ENCODE data around the gene ATP5PD.

ATP5PD gene

DNA sequence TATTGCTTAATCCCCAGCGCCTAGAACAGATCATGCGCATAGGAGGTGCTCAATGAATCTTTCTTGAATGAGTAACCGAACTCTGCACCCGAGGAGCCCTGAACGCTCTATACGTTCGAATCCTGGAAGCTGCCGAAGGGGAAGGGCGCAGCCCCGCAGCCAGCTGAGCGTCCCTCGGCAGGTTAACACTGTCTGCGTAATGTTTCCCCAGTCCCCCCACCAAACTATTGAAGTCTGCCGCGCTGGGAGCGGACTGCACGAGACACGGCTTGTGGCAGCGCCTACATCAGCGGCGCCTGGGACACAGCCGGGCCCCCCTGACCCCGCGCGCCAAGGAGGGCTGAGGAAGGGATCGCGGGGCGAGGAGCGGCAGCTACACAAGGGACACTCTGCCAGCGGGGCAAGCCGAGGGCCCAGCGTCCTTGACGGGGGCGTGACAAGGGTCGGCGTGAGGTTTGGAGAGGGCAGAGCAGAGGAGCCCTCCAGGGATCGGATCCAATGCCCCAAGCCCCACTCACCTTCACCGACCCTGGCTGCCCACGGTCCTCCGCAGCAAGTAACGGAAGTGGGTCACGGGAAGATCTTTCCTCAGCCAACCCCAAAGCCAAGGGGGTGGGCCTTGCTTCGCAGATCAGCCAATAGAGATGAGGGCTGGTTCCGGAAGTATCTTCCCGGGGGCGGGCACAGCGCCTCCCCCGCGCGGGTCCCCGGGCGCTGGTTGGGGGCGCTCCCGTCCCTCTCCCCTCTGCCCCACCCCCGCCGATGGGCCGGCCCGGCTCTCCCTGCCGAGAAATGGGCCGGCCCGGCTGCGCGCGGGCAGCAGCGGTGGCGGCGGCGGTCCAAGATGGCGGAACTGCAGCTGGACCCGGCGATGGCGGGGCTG, at the start of gene ATP5PD, which contains the start of gene KCTD2:
TSS of gene ATP5PD (minus strand) at position 563 of the 883 bp plus-strand sequence. CDS start 4,319 bp downstream, outside the sequence.
TSS of gene KCTD2 (plus strand) at position 819 of the 883 bp plus-strand sequence. CDS start at position 845, 26 bp downstream.
- DNase-seq (ENCODE audit: low spot score): peak; percentile 97

DNA sequence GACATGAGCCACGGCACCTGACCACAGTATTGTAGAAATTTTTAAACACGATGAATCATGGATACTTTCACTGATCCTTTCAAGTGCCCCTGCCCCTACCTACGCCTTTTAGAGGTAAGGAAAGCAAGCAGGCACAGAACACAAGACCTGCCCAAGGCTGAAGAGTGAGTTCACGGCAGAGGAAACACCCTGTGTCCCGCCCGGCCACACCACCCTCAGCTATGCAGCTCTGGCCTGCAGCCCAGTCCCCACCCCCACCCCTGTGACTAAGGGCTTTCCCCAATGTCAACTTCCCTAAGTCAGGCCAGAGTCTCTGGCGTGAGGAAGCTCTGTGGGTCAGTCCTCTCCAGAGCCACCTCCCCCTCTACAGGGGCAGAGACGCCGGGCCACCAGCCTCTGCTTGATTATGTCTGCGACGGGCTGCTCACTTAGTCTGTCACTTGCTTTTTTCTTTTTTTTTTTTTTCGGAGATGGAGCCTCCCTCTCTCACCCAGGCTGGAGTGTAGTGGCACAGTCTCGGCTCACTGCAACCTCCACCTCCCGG, 49.4 kb upstream of the ATP5PD start:
- DNase-seq (ENCODE audit: low spot score): peak; percentile 71

DNA sequence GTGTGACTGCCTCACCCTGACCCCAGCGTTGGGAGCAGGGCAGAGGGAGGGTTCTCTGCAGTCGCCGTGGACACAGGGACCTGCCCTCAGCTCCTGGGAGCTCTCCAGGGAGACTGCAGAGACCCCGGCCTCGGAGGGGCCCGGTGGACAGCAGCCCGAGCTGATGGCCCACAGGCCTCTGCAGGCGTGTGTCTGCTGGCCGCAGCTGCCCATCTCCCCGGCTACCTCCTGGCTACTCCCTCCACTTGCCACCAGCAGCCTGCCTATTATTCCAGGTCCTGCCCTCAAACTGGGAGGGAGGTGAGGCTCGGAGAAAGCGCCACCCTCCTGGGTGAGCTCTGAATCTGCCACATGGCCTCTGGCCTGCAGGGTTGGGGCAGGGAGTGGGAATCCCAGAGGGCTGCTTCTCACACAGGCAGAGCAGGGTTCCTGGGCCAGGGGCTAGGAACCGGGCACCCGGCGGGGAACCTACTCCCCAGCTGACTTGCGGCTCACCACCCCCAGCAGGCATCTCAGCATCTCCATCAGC, 48.2 kb upstream of the ATP5PD start:
- DNase-seq (ENCODE audit: low spot score): no peak

DNA sequence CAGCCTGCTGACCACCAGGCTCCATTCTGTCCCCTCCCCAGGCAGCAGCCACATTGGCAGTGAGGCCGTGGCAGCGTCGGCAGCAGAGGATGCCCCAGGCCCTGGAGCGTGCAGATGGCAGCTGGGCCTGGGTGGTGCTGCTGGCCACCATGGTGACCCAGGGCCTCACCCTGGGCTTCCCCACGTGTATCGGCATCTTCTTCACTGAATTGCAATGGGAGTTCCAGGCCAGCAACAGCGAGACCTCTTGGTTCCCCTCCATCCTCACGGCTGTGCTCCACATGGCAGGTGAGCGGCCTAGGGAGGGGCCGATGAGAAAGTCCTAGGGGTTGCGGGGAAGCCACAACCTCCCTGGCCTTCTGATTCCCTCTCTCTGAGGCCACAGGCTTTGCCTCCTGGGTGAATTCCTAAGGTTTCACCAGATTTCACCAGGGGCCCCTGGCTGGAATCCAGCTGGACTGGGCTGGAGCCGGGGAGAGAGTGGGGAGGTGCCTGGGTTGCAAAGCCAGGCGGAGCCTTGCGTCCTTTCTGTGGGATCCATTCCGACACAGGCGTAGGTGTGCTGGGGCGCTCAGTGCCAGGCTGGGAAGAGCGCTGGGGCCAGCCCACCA, 46.9 kb upstream of the ATP5PD start:
- no peak for DNase-seq (ENCODE audit: low spot score)

DNA sequence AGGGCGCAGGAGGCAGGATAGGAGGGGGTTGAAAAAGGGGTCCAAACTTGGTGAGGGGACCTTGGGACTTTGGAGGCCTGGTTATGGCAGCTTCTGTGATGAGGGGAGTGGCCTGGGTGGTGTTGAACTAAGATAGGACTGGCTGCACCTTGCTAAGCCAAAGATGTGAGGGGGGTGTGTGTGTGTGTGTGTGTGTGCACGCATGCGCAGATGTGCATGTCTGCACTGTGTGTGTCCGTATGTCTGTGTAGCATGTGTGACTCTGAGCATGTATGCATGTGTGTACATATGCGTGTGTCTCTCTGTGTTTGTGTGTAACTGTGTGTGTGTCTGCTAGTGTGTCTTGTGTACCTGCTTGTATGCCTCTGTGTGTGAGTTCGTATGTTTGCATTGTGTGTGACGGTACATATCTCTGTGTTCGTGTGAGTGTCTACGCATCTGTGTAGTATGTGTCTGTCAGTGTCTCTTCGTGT, 45.1 kb upstream of the ATP5PD start:
- no peak for DNase-seq (ENCODE audit: low spot score)

DNA sequence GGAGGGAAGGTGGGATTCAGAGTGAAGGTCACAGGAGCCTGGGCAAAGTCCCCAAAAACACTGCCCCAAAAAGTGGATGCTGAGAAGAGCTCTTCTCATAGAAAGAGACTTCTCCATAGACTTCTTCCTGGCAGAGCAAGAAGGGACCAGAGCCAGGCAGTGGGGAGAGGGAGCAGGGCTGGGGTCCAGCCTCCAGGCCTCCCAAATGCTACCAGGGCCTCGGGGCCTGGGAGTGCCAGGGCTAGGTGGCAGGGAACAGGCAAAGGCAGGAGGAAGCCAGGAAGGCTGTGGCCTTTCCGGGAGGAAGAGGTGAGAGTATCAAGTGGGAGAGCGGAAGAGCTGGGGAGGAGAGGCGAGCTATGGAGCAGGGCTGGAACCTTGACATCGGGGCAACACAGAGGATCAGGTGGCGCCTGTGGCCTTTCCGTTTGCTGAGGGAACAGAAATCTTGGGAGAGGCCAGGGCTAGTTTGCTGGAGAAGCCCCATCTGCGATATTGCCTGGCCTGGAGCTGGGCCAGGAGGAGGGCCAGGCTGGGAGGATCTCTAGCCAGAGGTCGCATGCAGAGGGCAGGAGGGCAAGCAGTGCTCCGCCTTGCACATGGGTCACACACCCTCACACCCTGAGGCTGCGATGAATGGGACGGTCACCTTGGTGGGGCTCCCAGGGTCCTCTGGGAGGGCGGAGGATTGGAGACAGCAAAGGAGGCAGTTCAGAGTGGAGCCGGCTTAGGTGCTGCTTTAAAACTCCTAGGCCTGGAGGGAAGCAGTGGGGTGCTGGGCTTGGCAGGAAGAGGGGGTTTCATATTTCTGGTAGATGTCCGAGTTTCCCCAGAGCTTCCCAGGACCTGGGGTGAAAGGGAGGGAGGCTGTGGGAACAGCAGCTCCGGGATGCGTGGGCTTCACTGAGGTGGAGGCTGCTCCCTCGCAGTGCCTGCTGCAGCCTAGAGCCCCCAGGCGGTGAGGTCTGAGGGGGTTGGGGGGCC, 44.4 kb upstream of the ATP5PD start:
- DNase-seq (ENCODE audit: low spot score): no peak

DNA sequence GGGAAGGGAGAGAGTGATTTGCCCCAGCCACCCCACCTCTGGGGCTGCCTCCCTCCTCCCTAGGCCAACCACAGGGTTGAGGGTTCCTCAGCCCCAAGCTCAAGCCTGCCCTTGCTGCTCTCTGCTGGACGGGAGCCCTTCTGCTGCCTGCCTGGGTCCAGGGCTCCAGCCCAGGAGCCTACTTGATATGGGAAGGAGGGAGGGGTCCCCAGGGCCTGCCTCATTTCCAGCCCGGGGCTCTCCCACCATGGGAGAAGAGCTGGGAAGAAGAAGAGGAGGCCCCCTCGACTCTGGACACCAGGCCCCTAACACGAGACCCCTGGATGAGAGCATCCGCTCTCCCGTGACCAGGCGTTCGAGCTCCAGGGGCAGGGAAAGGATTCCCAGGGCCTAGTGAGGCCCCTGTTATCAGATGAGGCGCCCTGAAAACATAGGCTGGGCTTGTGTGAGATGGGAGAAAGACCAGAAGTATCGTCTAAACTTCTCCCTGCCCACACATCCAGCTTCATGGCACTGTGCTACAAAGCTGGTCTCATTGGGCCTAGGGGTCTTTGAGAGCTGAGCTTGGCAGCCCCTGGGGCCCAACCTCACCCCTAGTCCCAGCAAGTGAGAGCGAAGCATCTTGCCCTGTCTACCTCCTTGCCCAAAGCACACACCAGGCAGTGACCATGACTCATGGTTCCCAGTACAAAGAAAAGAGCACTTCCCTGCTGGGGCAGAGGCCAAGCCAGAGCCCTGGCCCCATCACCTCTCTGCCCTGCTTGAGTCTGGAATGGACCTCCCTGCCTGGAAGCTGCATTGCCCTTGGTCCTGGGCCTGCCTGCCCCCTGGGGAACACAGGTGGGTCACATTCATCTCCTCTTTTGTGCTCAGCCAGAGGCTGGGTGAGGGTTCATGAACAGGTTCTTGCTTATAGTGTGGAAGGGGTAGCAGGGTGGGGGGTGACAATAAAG, 42.0 kb upstream of the ATP5PD start:
- DNase-seq (ENCODE audit: low spot score): no peak

DNA sequence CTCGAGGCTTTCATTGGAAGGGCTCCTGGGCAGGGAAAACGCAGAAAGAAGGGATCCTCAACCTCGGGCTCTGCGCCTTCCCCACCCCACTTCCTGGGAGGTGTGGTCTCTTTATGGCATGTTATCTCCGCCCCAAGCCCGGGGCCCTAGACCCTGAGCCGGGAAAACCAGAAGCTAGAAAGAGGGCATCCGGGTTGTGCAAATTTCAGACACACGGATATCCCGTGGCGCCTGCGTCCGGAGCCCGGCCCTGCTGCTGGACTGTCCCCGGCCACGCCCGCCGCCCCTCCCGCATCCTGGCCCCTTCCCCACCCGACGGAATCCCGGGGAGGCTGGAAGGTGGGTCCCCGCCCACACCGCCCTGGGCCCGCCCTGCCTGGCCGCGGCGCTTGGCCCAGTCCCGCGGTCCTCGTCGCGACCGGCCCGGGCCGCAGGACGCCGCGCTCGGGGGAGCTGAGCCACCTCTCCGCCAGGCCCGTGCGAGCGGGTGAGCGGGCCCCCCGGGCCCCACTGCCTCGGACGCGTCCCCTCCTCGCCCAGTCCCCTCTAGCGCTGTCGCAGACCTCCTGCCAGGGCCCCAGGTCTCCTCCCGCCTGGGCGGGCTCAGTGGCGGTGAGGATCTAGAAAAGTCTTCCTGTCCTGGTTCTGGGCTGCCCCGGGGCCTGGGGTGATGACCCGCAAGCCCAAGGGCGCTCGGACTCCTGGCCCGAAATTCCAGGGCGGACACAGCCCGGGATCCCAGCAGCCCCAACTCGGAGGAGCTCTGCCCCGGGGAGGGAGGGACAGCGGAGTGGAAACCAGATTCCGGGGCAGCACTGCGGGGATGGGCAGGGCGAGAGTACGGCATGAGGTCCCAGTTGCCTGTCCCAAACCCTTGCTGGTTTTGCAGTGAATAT, 41.0 kb upstream of the ATP5PD start, which contains the start of gene SLC16A5:
TSS of gene SLC16A5 (plus strand) at position 397 of the 896 bp plus-strand sequence. CDS start 5,683 bp downstream, outside the sequence.
- peak; percentile 96 for DNase-seq (ENCODE audit: low spot score)

DNA sequence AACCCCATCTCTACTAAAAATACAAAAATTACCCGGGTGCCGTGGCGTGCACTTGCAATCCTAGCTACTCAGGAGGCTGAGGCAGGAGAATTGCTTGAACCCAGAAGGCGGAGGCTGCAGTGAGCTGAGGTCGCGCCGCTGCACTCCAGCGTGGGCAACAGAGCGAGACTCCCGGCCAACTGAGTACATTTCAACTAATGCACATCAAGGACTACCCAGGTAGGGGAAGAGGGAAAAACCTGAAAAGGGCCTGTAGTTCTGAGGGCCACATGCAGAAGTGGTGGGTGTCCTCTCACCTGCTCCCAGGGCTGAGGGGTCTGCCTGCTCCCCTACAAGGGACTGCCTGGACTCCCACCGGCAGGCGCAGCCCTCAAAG, 40.4 kb upstream of the ATP5PD start:
- DNase-seq (ENCODE audit: low spot score): no peak

DNA sequence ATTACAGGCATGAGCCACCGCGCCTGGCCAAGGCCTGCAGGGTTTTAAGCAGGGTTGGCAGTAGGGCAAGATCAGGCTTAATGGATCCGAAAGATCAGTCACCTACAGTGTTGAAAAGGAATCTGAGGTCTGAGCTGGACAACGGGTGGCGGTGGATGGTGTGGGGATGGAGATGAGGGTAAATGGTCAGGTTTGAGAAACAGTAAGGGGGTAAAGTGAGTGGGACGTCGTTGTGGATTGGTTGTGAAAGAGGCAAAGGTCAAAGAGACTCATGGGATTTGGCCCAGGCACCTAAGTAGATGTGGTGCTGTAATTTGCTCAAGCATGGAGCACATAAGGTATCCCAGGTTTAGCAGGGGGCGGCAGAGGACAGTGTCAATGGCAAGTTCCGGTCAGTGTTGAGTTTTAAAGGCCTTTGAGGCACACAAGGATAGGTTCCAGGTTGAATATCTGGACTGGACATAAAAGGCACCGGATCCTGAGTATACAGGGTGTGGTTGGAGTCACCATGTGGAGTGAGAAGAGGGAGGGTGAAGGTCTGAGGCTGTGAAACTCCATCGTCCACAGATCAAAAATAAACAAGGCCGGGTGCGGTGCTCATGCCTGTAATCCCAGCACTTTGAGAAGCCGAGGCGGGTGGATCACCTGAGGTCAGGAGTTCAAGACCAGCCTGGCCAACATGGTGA, 39.9 kb upstream of the ATP5PD start:
- no peak for DNase-seq (ENCODE audit: low spot score)

DNA sequence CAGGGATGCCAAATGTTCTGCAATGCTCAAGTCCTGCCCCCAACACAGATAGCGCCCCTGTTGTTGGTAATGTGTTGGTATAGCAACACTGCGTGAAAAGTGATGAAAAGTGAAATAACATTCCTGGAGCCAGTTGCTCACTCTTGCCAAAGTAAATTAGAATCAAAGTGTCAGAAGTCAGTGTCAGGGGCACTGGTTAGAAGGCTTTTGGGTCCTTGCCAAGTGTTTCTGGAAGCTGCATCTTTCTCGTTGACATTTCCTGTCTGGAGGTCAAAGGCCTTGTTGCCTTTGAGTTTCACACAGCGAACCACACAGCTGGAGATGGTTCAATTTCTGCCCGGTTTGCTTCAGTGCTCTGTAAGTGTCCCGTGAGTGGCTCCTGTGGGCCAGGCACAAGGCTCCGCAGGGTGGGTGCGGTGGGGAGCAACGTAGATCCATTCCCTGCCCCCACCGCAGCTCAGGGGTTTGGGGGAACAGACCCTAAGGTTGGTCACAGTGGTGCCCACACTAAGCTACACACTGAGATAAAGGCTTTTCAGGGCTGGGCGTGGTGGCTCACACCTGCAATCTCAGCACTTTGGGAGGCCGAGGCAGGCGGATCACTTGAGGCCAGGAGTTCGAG, 37.4 kb upstream of the ATP5PD start:
- DNase-seq (ENCODE audit: low spot score): no peak

DNA sequence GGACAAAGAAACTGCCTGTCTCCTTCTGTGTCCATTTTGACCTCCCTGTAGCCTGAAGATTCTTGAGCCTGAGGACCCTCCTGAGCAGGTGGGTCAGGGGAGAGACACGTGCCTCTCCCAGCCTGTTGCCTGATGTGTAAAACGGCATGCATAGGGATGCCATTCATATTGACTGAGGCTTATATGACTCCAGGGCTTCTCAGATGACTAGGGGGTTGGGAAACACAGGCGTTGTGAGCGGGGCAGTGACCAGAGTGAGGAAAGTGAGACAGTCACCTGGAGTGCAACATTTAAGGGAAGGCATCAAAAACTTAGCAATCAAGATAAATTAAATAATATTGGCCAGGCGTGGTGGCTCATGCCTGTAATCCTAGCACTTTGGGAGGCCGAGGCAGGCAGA, 35.9 kb upstream of the ATP5PD start:
- DNase-seq (ENCODE audit: low spot score): no peak

DNA sequence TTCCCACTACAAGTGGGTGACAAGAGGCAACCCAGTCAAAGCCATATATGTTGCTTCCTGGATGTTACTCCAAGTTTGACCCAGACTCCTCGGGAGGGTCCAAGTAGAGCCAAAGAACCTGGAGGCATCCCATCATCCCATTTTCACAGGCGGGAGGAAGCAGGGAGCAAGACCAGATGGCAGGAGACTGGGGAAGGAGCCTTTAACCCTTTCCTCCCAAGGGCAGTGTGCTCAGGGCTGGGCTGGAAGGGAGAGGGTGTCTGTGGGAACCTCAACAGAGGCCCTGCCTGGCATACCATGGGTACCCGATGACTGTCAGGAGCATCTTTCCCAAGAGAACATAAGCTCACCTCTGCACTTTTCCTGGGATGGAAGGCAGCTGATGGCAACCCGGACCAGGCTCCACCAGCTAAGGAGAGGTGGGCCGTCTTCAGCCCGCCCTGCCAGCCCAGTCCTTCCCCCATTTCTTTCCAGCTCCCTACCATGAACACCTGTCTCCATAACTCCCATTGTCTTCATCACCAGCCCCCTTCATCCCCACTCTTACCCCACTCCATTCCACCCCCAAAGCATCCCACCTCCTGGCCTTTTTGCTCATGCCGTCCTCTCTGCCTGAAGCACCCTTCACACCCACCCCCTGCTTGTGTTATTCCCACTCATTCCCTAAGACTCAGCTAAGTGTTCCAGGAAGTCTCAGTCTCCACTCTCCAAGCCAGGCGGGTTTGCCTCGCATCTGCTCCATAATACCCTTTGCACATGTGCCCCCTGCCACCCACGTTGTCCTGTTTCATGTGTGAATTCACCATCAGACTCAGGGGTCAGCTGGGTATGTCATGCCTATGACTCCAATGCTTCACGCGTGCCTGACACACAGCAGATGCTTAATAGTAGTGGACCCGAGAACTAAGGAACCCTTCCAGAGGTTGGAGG, 35.1 kb upstream of the ATP5PD start:
- no peak for DNase-seq (ENCODE audit: low spot score)

DNA sequence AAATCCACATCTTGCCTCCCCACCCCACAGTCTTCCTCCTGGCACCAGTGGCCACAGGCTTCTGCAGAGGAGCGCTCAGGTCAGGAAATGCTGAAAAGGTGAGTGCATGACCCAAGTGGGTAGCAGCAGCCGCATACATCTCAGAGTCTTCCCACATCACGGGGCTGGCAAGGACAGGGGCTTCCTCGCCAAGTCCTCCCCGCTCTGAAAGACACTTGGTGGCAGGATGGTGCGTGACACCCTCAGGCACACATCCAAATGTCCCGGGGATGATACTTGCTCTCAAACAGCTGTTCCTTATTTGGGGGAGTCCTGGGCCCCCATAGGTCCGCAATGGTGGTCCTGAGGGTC, 32.2 kb upstream of the ATP5PD start:
- no peak for DNase-seq (ENCODE audit: low spot score)

DNA sequence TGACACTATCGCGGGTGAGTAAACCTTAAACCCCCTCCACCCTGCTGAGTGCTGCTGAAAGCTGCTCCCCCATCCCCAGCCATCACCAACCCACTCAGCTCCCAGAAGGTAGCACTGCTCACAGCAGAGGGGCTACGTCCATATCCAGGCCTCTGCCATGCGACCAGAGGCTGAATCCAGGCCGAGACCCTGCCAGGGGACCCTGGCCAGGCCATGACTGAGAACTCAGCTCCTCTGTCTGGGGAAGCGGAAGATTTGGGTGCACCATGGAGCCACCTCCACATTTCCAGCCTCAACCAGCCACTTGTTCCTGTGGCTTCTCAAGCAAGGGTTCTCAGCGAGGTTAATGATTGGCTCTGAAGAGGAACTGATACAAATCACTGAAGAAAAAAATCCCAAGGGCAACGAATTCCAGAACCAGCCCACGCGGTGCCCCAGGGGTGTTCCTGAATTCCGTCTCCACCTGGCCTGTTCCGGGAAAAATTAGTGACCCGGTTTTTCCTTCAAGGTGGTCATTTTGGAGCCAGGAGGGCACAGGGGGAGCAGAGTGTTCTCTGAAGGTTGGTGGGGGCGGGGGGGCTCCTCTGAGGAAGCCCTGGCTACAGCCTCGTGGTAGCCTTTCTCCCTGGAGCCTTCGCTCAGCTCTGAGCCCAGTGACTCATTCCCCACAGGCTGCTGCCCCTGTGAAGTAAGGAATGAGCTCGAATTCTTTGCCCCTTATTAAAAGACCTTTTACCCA, 31.7 kb upstream of the ATP5PD start:
- DNase-seq (ENCODE audit: low spot score): no peak

Data from iPS-NIHi11 (cell line).